ENCODE measurements around the gene ARHGAP10. TPM values are rescaled to one million over a fixed set of nuclear protein-coding genes. Genes with fewer than 3 reads are reported as not detected.

ARHGAP10 gene
- total and polyA plus RNA-seq, 10 of the 15 experiments (the other 5 are each of a cell fraction or from before 2014, with no cell fraction given): 1.3 to 25.8 (median 17.2) TPM

- TF ChIP-seq CREB1 (IDR thresholded peaks at IDR 0.05; ENCODE audit: low read depth) (0 out of 2 replicates have a peak, but pooled peaks have one; percentile 36), IRF5 (IDR thresholded peaks at IDR 0.05; ENCODE audit: borderline replicate concordance) (no peak), ASH2L (IDR thresholded peaks at IDR 0.05; ENCODE audit: borderline replicate concordance, low read depth) (no peak), MXI1 (IDR thresholded peaks at IDR 0.05; ENCODE audit: low read depth, low read length) (no peak), SIX5 (IDR thresholded peaks at IDR 0.05; ENCODE audit: low read depth, low read length, severe bottlenecking) (no peak), JUNB (IDR thresholded peaks at IDR 0.05) (peak; percentile 96), HDAC2 (IDR thresholded peaks at IDR 0.05) (no peak), ZBTB4 (CRISPR knock-in tag; IDR thresholded peaks at IDR 0.05) (no peak), IRF4 (IDR thresholded peaks at IDR 0.05; ENCODE audit: low read depth, low read length) (peak; percentile 89), SRF (IDR thresholded peaks at IDR 0.05; ENCODE audit: low read depth in 2 of 2, low read length in 2 of 2) (no peak), ZBTB11 (CRISPR knock-in tag; IDR thresholded peaks at IDR 0.05) (no peak), SREBF2 (IDR thresholded peaks at IDR 0.05; ENCODE audit: low read length) (no peak), ESRRA (IDR thresholded peaks at IDR 0.05; ENCODE audit: low read length) (no peak), RBBP5 (conservative IDR thresholded peaks at IDR 0.05) (no peak), ELK1 (IDR thresholded peaks at IDR 0.05; ENCODE audit: low read depth, low read length) (no peak), BCL3 (IDR thresholded peaks at IDR 0.05; ENCODE audit: borderline replicate concordance, insufficient read depth, low read depth, low read length, poor library complexity, severe bottlenecking) (no peak), E2F4 (IDR thresholded peaks at IDR 0.05; ENCODE audit: low read depth, low read length) (no peak), RFX5 (IDR thresholded peaks at IDR 0.05; ENCODE audit: low read depth, low read length) (no peak), TAF1 (IDR thresholded peaks at IDR 0.05; ENCODE audit: borderline replicate concordance, low read depth, low read length) (no peak), TCF7 (IDR thresholded peaks at IDR 0.05; ENCODE audit: borderline replicate concordance) (peak; percentile 46; the same call in 1 of the 2 replicates)
Observed at GRCh38 chr4:147981305-147981704, 249.4 kb downstream of the ARHGAP10 start (continued).

Data from GM12878 (cell line).